ENCODE measurements around the gene KRR1.

- TF ChIP-seq, protein P1, sequence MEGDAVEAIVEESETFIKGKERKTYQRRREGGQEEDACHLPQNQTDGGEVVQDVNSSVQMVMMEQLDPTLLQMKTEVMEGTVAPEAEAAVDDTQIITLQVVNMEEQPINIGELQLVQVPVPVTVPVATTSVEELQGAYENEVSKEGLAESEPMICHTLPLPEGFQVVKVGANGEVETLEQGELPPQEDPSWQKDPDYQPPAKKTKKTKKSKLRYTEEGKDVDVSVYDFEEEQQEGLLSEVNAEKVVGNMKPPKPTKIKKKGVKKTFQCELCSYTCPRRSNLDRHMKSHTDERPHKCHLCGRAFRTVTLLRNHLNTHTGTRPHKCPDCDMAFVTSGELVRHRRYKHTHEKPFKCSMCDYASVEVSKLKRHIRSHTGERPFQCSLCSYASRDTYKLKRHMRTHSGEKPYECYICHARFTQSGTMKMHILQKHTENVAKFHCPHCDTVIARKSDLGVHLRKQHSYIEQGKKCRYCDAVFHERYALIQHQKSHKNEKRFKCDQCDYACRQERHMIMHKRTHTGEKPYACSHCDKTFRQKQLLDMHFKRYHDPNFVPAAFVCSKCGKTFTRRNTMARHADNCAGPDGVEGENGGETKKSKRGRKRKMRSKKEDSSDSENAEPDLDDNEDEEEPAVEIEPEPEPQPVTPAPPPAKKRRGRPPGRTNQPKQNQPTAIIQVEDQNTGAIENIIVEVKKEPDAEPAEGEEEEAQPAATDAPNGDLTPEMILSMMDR (conservative IDR thresholded peaks at IDR 0.05) = no peak
- no peak for TF ChIP-seq ZFX (IDR thresholded peaks at IDR 0.05)
Measured at GRCh38 chr12:75459755-75460154, 51.7 kb downstream of the KRR1 start.

Measured in C4-2B (cell line).